ENCODE measurements around the gene BID.

DNA sequence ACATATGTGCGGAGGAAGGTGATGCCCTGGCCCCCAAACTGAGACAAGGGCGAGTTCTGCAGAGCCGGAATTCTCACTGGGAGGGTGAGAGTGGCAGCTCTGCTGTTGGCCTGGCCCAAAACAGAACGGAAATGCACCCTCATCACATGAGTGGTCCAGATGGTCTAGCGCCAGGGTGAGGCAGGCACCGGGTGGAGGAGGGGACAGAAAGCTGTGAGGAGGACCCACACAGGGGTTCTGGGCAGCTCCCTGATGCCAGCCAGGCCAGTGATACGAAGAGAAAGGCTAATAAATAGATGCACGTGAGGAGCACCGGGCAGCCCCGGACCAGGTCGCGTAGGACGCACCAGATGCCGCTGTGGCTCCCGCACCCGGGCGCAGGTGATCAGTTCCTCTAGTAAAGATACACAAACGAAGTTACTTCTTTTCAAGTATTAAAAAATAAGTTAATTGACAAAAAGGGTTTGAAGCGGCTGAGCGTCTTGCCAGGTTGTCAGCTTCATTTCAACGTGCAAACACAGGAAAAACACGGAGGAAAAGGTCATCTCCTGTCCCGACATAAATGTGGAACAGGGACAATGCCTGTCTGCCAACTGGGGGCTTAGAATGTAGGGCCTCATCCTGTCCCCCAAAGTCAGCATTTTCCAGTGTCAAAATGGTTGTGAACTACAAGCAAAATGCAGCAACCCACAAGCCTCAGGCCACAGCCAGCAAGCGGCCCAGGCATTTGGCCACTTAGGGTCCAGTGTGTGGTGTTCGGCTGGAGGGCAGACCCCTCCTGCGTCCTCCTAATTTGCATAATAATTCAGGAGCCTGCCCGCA lies 15.3 kb upstream of the BID start:
- TF ChIP-seq CTCF (IDR thresholded peaks at IDR 0.05; ENCODE audit: borderline replicate concordance, extremely low read depth, low read length, poor library complexity, severe bottlenecking) = no peak
- TF ChIP-seq EZH2 (IDR thresholded peaks at IDR 0.05; ENCODE audit: borderline replicate concordance, low read depth, low read length, severe bottlenecking) = no peak
